AG08396 (cell line): ENCODE data around the gene BAZ2B.
A peak's percentile ranks its signal among the peaks of the same experiment; 100 is the strongest.
"Not testable (repeated sequence)": the region's sequence is repeated elsewhere in the genome, so short reads cannot be mapped to it uniquely, and the experiment has no call there.

Experiments
- DNase-seq: peaks from one replicate; pipeline ENCODE4 v3.0.0; 2012; ENCODE audit warnings: low spot score, mixed read lengths

BAZ2B gene, protein sequence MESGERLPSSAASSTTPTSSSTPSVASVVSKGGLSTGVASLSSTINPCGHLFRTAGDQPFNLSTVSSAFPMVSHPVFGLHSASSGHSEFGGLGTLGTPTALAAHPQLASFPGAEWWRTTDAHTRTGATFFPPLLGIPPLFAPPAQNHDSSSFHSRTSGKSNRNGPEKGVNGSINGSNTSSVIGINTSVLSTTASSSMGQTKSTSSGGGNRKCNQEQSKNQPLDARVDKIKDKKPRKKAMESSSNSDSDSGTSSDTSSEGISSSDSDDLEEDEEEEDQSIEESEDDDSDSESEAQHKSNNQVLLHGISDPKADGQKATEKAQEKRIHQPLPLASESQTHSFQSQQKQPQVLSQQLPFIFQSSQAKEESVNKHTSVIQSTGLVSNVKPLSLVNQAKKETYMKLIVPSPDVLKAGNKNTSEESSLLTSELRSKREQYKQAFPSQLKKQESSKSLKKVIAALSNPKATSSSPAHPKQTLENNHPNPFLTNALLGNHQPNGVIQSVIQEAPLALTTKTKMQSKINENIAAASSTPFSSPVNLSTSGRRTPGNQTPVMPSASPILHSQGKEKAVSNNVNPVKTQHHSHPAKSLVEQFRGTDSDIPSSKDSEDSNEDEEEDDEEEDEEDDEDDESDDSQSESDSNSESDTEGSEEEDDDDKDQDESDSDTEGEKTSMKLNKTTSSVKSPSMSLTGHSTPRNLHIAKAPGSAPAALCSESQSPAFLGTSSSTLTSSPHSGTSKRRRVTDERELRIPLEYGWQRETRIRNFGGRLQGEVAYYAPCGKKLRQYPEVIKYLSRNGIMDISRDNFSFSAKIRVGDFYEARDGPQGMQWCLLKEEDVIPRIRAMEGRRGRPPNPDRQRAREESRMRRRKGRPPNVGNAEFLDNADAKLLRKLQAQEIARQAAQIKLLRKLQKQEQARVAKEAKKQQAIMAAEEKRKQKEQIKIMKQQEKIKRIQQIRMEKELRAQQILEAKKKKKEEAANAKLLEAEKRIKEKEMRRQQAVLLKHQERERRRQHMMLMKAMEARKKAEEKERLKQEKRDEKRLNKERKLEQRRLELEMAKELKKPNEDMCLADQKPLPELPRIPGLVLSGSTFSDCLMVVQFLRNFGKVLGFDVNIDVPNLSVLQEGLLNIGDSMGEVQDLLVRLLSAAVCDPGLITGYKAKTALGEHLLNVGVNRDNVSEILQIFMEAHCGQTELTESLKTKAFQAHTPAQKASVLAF (N-terminal part only)

DNA sequence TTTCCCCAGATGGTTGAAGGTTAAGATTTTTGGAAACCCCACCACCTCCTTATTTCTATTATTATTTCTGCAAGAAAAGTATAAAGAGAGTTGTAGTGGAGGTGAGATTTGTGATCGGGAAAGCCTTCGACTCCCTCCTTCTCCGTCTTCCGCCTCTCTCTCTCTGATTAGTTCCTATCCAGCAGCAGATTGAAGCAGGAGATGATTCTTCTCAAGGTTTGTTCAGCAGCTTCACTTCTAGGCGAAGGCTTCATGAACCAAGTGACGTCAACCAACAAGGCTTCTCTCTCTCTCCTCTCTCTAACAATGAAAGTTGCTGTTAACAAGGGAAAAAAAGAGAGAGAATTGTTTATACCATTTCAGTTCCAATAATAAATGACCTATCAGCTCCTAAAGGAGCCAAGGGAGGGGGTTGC is at the start of gene BAZ2B:
BAZ2B (minus strand) TSS at position 263 of the 416 bp plus-strand sequence. CDS start 137,829 bp downstream, outside the sequence.
- DNase-seq = peak; percentile 56

DNA sequence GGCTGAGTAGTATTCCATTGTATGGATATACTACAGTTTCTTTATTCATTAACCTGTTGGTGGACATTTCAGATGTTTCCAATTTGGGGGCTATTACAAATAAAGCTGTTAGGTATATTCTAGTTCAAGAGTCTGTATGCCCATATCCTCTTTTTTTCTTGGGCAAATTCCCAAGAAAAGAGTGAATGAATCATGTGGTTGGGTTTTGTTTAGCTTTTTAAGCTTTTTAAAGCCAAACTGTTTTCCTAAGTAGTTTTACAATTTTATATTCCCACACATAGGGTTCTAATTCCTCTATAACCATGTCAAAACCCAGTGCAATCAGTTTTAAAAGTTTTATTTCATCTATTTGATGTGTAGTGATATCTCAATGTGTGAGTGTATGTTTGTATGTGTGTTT is 44.9 kb upstream of the BAZ2B start:
- DNase-seq = no peak

DNA sequence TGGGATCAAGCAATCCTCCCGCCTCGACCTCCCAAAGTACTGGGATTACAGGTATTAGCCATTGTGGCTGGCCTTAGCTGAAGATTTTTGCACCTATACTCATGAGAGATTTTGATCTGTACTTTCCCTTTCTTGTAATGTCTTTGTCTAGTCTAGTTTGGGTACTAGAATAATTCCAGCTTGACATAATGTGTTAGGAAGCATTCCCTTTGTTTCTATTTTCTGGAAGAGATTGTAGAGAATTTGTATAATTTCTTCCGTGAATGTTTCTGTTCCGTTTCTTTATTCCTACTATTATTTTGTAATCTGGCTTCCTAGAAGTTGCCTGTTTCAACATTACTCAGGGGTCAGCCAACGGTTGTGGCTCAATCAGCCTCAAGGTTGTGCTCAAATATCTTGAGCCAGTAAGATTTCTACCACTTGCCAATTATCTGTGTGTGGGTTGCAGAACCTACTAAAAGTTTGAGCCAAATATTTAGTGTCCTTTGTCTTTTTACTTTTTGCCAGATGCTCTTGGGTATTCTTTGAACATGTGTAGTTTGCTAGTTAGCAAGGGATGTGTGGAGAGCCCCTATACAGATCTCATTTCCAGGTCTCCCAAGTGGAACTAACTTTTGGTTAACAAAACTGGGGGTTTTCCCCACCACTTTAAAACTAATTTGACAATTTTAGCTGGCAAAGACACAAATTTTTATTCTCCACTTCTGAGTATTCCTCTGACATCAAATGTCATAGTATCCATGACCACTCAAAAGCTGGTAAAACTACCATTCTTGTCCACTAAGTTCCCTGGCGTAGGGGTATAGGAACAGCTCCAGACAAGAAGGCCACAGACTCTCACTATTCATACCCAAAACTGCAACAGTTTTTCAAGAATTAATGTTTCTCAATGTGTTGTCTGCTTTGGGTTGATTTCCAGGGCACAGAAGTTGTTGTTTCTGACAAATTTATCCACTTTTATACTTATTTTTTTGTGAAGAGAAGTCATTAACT is 42.8 kb upstream of the BAZ2B start:
- no peak for DNase-seq

DNA sequence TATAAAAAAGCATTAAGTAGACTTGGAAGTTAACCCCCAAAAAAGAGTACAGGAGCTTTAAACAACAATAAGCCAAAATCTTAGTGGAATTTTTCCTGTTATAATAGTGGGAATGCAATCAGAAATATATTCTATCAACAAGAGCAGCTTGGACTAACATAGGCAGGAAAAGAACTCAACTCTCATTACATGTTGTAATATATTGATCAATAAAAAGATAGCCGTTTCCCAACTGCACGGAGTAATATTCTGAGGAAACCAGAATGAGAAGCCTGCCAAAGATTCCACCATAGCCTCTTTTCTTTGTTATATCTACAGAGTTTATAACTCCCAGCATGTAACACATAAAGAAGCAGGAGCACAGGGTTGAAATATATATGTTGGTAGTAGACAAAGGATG is 37.6 kb upstream of the BAZ2B start:
- no peak for DNase-seq

DNA sequence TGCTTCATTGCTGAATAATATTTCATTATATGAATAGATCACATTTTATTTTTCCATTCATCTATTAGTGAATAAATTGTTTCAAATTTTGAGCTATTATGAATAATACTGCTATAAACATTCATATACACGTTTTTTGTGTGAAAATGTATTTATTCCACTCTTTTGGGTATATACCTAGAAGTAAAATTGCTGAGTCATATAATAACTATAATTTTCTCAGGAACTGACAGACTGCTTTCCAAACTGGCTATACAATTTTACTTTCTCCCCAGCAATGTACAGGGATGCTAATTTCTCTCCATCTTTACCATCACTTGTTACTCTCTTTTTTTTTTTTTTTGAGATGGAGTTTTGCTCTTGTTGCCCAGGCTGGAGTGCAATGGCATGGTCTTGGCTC is 35.5 kb upstream of the BAZ2B start:
- DNase-seq = no peak

DNA sequence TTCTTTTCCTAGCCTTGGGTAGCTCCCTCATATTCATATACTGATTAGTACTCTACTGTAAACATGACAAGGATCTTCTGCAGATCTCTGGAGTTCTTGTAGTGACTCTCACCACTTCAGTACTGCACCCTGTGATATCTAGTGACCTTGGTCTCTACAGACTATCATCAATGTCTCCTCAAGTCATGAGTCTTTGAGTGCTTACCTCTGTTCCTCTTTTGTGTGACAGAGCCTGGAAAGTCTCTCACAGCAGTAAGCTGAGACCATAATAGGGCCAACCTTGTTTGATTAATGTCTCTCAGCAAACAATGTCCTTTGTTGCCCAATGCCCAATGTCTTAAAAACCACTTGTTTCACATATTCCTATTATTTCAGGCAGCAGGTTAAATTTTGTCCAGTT is 34.2 kb upstream of the BAZ2B start:
- DNase-seq = no peak

DNA sequence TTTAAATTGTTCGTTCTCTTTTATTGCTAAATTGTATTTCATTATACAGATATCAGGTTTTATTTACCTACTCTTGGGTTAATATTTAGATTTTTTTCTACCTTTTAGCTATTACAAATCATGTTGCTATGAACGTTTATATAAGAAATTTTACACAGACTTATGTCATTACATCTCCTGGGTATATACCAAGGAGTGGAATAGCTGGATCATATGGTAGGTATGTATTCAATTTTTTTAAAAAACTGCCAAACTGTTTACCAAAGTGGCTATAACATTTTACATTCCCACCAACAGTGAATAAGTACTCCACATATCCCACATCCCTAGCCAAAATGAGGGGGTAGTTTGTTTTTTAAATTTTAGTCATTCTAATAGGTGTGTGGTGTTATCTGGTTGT is 32.3 kb upstream of the BAZ2B start:
- no peak for DNase-seq

DNA sequence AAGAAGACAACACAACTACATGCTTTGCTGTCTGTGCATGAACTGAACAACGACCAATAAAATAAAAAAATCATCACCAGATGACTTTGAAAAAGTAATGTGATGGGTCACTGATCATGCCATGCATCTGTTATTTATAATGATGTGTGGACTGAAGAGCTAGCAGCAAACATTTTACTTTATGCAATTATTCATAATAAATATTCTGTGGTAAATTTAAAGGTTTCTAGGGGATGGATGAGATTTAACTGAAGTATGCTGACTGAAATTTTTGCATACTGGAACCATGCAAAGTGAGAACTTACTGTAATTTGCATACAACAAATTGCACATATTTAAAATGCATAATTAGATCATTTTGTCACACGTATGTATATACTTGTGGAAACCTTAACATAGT is 31.3 kb upstream of the BAZ2B start:
- no peak for DNase-seq

DNA sequence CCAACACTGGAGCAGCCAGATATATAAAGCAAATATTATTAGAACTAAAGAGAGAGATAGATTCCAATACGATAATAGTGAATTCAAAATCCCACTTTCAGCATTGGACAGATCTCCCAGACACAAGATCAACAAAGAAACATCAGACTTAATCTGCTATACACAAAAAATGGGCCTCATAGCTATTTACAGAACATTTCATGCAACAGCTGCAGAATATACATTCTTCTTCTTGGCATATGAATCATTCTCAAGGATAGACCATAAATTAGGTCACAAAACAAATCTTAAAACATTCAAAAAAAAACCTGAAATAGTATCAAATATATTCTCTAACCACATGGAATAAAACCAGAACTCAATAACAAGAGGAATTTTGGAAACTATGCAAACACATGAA is 23.8 kb upstream of the BAZ2B start:
- DNase-seq = no peak

DNA sequence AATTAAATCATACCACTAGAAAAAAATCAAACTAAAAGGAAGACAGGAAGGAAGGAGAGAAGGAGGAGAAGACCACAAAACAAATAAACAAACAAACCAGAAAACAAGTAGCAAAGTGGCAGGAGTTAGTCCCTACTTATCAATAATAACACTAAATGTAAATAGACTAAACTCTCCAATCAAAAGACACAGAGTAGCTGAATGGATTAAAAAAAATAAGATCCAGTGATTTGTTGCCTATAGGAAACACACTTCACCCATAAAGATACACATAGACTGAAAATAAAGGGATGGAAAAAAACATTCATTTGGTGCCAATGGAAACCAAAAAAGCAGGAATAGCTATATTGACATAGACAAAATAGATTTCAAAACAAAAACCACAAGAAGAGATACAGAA is 23.4 kb upstream of the BAZ2B start:
- DNase-seq = no peak

DNA sequence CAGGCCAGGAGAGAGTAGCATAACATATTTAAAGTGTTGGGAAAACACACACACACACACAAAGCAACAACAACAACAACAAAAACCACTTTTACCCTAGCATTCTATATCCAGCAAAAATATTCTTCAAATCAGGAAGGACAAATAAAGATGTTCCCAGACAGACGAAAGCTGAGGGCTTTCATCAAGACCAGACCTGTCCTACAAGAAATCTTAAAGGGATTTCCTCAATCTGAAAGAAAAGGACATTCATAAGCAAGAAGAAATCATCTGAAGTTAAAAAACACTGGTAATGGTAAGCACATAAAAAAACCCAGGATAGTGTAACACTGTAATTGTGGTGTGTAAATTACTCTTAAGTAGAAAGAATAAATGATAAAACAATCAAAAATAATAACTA is 22.7 kb upstream of the BAZ2B start:
- no peak for DNase-seq

DNA sequence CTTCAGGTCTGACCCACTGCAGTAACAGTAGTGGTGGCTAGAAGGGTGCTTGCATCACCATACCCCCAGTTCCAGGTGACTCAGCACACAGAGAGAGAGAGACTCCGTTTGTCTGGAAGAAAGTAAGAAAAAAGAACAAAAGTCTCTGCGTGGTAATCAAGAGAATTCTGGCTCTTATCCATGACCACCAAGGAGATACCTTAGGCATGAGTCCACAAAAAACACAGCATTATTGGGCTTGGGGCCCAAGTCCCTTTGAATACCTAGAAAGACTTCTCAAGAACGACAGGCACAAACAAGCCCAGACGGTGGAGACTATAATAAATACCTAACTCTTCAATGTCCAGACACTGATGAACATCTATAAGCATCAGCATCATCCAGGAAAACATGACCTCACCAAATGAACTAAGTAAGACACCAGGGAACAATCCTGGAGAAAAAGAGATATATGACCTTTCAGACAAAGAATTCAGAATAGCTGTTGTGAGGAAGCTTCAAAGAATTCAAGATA is 21.7 kb upstream of the BAZ2B start:
- DNase-seq = peak; percentile 10

DNA sequence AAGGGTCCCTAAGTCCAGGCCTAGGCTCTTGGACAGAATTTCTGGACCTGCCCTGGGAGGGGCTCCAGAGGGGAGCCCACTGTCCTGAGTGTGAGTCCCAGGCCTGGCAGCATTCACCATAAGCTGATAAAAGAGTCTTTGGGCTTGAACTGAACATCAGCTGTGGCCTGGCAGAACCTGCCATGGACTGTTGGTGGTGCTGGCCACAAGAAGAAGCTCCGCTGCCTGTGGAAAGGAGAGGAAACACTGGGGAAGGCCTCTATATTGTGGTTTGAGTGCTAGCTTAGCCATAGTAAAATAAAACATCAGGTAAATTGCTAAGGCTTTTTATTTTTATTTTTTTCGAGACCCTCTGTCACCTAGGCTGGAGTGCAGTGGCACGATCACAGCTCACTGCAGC is 20.9 kb upstream of the BAZ2B start:
- no peak for DNase-seq

DNA sequence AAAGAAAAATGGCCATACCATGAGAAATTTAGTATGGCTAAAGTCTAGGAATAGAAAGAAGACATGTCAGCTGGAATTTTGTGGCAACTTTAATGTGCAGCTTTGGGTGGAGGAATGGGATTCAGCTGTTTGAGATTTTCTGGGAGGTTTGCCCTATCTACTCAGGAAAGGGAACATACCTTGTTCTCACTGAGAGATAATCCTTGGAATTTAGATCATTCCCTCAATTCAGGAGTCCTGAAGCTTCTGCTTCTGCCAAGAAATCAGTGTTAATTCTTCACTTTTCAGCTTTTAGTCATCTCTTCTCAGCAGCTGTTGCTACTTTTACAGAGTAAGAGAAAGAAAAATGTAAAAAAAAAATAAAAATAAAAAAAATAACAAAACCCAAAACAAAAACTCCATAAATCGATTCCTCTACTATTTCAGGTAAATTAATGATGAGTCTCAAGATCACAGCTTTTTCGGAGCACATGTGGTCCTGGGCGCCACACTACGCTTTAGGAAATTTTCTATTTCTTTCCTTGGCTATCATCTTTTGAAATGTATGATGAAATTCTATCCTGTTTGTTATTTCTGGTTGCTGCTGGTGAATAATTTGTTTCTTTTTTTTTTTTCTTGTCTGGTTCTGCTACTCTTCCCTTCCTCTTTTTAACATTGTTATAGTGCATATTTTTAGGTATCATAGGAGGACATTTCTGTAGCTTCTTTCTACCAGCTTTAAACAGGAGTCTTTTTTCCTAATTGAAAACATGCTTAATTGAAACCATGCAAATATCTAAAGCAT is 18.9 kb upstream of the BAZ2B start:
- no peak for DNase-seq

DNA sequence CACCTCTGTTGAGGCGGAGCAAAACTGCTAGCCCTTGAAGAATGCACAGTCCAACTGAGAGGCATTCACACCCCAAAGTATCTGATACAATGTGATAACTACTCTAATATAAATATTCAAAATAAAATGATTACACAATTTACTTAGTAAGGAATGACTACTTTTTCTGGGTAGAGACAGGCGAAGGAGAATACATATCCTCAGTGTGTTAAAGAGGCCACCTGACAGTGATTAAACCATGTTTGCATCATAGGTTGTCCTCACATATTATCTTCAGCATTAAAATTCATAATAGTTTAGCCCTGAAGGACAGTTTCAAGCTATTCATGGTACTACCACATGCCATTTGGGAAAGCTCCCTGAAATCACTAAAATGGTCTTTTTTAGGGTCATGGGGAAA is 16.9 kb upstream of the BAZ2B start:
- no peak for DNase-seq

DNA sequence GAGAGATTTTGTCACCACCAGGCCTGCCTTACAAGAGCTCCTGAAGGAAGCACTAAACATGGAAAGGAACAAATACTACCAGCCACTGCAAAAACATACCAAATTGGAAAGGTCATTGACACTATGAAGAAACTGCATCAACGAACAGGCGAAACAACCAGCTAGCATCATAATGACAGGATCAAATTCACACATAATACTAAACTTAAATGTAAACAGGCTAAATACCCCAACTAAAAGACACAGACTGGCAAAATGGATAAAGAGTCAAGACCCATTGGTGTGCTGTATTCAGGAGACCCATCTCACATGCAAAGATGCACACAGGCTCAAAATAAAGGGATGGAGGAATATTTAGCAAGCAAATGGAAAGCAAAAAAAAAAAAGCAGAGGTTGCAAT is 9.3 kb upstream of the BAZ2B start:
- DNase-seq = not testable (repeated sequence)

DNA sequence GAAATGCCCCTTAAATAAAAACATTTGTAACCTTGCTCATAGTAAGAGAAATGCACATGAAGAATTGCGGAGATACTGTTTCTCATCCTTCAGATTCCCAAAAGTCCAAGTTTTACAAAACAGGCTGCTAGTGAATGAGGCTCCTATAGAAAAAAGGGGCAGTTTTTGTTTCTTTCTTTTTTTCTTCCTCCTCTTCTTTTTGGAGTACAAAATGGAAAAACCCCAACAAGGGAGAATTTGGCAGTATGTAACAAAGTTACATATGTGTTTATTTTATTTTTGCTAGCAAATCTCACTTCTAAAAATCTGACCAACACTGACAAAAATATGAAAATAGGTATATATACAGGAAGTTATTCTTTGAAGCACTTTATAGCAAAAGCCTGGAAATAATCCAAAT is 7.1 kb upstream of the BAZ2B start:
- no peak for DNase-seq

DNA sequence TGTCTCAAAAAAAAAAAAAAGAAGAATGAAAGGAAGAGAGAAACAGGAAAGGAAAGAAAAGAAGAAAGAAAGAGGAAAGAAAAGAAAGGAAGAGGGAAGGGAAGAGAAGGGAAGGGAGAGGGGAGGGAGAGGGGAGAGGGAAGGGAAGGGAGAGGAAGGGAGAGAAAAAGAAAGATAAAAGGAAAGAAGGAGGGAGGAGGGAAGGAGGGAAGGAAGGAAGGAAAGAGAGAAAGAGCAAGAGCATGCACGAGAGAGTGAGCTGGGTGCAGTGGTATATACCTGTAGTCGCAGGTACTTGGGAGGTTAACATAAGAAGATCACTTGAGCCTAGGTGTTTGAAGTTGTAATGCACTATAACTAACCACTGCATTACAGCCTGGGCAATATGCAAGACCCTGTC is 6.6 kb upstream of the BAZ2B start:
- no peak for DNase-seq

DNA sequence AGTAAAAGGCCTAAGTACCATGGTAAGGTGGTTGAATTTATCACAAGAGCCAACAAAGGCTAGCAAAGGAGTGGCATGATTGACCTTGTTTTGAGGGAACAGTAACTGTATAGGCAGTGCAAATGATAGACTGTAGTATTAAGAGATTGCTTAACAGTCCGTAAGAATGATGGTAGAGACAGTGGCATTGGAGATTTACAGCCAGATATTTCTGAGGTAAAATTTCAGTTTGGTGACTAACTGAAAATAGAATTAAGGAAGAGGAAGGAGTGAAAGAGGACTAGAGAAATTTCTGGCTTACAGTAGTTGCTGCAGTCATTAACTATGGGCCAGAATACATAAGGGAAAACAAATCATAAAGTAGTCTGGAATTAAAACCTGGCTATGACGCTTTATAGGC is 4.4 kb upstream of the BAZ2B start:
- DNase-seq = no peak

DNA sequence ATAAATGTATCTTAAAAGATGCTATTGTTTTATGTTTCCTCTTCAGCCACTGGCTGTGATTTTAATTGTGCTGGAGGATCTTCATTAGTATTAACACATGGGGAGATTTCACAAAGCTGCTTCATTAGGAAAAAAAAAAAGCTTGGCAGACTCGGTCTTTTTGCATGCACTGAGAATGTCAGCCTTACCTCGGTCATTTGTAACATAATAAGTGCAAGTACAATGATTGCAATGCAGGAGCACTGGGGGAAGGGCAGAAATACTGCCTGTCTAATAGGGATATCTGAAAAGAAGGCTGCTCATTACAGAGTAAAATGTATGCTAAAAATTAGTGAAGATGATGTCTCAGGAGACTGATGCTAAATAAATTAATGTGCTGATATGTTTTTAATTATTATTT is 1.3 kb upstream of the BAZ2B start:
- DNase-seq = no peak
